Activated CD8-positive, alpha-beta memory T cell treated with anti-CD3 and anti-CD28 coated beads, Interleukin-2, amount 10 ng/mL, durations not matched to agents 7 days and 5 days (primary cell): ENCODE measurements around the gene SLC35G1. TPM values are rescaled to one million over a fixed set of nuclear protein-coding genes. Genes with fewer than 3 reads are reported as not detected.
A peak's percentile ranks its signal among the peaks of the same experiment; 100 is the strongest.

ENCODE experiments used
- ATAC-seq: fragments of 150-1000 bp; cut with Tn5 transposase; one replicate; pipeline ENCODE4 v1.10.0; 2021; ENCODE audit warnings: moderate library complexity
- CTCF ChIA-PET: fragments of 350-600 bp; sonication (Branson Sonifier 250); formaldehyde crosslinking; loops from one replicate; lab custom pipeline; 2021; ENCODE audit warnings: antibody characterized with exemption; lab: Charles Lee
- DNase-seq: peaks from one replicate; pipeline ENCODE4 v3.0.0-alpha.2; 2020
- H3K27ac Mint-ChIP-seq: one replicate; pipeline ENCODE4 v1.8.0; 2021; ENCODE audit warnings: mild to moderate bottlenecking, mixed read lengths
- H3K27me3 Mint-ChIP-seq: one replicate; pipeline ENCODE4 v1.8.0; 2021; ENCODE audit warnings: mixed read lengths
- H3K36me3 Mint-ChIP-seq: one replicate; pipeline ENCODE4 v1.8.0; 2021; ENCODE audit warnings: mild to moderate bottlenecking, mixed read lengths
- H3K4me1 Mint-ChIP-seq: one replicate; pipeline ENCODE4 v1.8.0; 2021; ENCODE audit warnings: mixed read lengths
- H3K4me3 Mint-ChIP-seq: one replicate; pipeline ENCODE4 v1.8.0; 2021; ENCODE audit warnings: mild to moderate bottlenecking, moderate library complexity, mixed read lengths
- H3K9me3 Mint-ChIP-seq: one replicate; pipeline ENCODE4 v1.8.0; 2022; ENCODE audit warnings: low read depth, mixed read lengths
- total RNA-seq, 2 experiments: library from RNA; stranded (reverse); gene quantifications; one replicate each; pipeline ENCODE4 v1.2.3, GENCODE V29; 2021

The SLC35G1 gene
- total RNA-seq = 1 to 10 TPM; 4.1 to 6.1 TPM

GRCh38 chr10:93893646-93894515 lies at the start of gene SLC35G1:
SLC35G1 (plus strand) TSS chr10:93893978; CDS start chr10:93894034, 56 bp downstream.
- peak; percentile 97 for ATAC-seq
- peaks cover 40% of the 10 kb centered on the region for H3K4me1 Mint-ChIP-seq
- CTCF ChIA-PET = interaction anchor here (1.3 to 1.6 kb wide), 3 partner anchors 14 to 79 kb away, joined by 4 read pairs; no protein-coding TSS in a partner anchor

GRCh38 chr10:93844979-93845626 lies 48.7 kb upstream of the SLC35G1 start:
- CTCF ChIA-PET = interaction anchor here (0.9 kb wide), 1 partner anchor 13 kb away, joined by 3 read pairs; no protein-coding TSS in a partner anchor
- peaks cover 1% of the 10 kb centered on the region for H3K27me3 Mint-ChIP-seq
- H3K27ac Mint-ChIP-seq = no peak overlapping the region
- ATAC-seq = no peak
- H3K9me3 Mint-ChIP-seq = no peaks in the 10 kb centered on the region
- H3K36me3 Mint-ChIP-seq = no peaks in the 10 kb centered on the region
- DNase-seq = no peak
- H3K4me3 Mint-ChIP-seq = no peak overlapping the region
- H3K4me1 Mint-ChIP-seq = no peaks in the 10 kb centered on the region

More at GRCh38 chr10:93893646-93894515, at the start of gene SLC35G1:
- Mint-ChIP-seq H3K9me3 (no peaks in the 10 kb centered on the region), H3K27ac (peak within 1 kb of the TSS; percentile 72), H3K27me3 (peaks cover 17% of the 10 kb centered on the region), H3K4me3 (peak within 1 kb of the TSS; percentile 78), H3K36me3 (peaks cover 5% of the 10 kb centered on the region)
- DNase-seq = peak; percentile 80

- no peaks in the 10 kb centered on the region for H3K36me3 Mint-ChIP-seq
- no peak overlapping the region for H3K4me3 Mint-ChIP-seq
- CTCF ChIA-PET = no interaction called here
- no peak overlapping the region for H3K27ac Mint-ChIP-seq
- no peaks in the 10 kb centered on the region for H3K4me1 Mint-ChIP-seq
- DNase-seq (no peak), ATAC-seq (no peak)
- no peaks in the 10 kb centered on the region for H3K9me3 Mint-ChIP-seq
- H3K27me3 Mint-ChIP-seq = peaks cover 9% of the 10 kb centered on the region
These were observed 44.2 kb upstream of the SLC35G1 start for GRCh38 chr10:93849593-93849992.

- CTCF ChIA-PET = no interaction called here
- H3K4me3 Mint-ChIP-seq = no peak overlapping the region
- DNase-seq = no peak
These were observed 43.5 kb upstream of the SLC35G1 start for GRCh38 chr10:93850031-93851015.

GRCh38 chr10:93851169-93851568 lies 42.6 kb upstream of the SLC35G1 start:
- H3K27me3 Mint-ChIP-seq = peaks cover 9% of the 10 kb centered on the region
- H3K9me3 Mint-ChIP-seq = no peaks in the 10 kb centered on the region
- no peaks in the 10 kb centered on the region for H3K36me3 Mint-ChIP-seq
- ATAC-seq (no peak), DNase-seq (no peak)
- no peaks in the 10 kb centered on the region for H3K4me1 Mint-ChIP-seq
- no peak overlapping the region for H3K27ac Mint-ChIP-seq
- H3K4me3 Mint-ChIP-seq = no peak overlapping the region
- CTCF ChIA-PET = no interaction called here

More at GRCh38 chr10:93850031-93851015, 43.5 kb upstream of the SLC35G1 start:
- no peaks in the 10 kb centered on the region for H3K9me3 Mint-ChIP-seq
- no peak for ATAC-seq
- no peaks in the 10 kb centered on the region for H3K4me1 Mint-ChIP-seq
- no peak overlapping the region for H3K27ac Mint-ChIP-seq
- H3K27me3 Mint-ChIP-seq = peaks cover 9% of the 10 kb centered on the region
- no peaks in the 10 kb centered on the region for H3K36me3 Mint-ChIP-seq

GRCh38 chr10:93852476-93853095 lies 41.2 kb upstream of the SLC35G1 start:
- no peak overlapping the region for H3K27ac Mint-ChIP-seq

GRCh38 chr10:93854975-93855374 lies 38.8 kb upstream of the SLC35G1 start:
- CTCF ChIA-PET = no interaction called here
- no peaks in the 10 kb centered on the region for H3K4me1 Mint-ChIP-seq
- no peak for ATAC-seq

More at GRCh38 chr10:93852476-93853095, 41.2 kb upstream of the SLC35G1 start:
- Mint-ChIP-seq H3K9me3 (no peaks in the 10 kb centered on the region), H3K36me3 (no peaks in the 10 kb centered on the region), H3K27me3 (peaks cover 9% of the 10 kb centered on the region), H3K4me1 (no peaks in the 10 kb centered on the region), H3K4me3 (no peak overlapping the region)
- no peak for DNase-seq
- no peak for ATAC-seq
- CTCF ChIA-PET = no interaction called here

GRCh38 chr10:93856349-93857145 lies 37.2 kb upstream of the SLC35G1 start:
- H3K4me3 Mint-ChIP-seq = no peak overlapping the region
- H3K4me1 Mint-ChIP-seq = no peaks in the 10 kb centered on the region
- no peak overlapping the region for H3K27ac Mint-ChIP-seq
- CTCF ChIA-PET = no interaction called here
- no peaks in the 10 kb centered on the region for H3K27me3 Mint-ChIP-seq
- no peaks in the 10 kb centered on the region for H3K9me3 Mint-ChIP-seq
- no peak for DNase-seq
- ATAC-seq = no peak
- H3K36me3 Mint-ChIP-seq = no peaks in the 10 kb centered on the region

More at GRCh38 chr10:93854975-93855374, 38.8 kb upstream of the SLC35G1 start:
- no peak for DNase-seq
- no peak overlapping the region for H3K4me3 Mint-ChIP-seq
- no peaks in the 10 kb centered on the region for H3K9me3 Mint-ChIP-seq
- peaks cover 9% of the 10 kb centered on the region for H3K27me3 Mint-ChIP-seq
- no peaks in the 10 kb centered on the region for H3K36me3 Mint-ChIP-seq
- no peak overlapping the region for H3K27ac Mint-ChIP-seq

GRCh38 chr10:93859049-93859655 lies 34.6 kb upstream of the SLC35G1 start:
- Mint-ChIP-seq H3K9me3 (no peaks in the 10 kb centered on the region), H3K4me1 (no peaks in the 10 kb centered on the region), H3K36me3 (no peaks in the 10 kb centered on the region), H3K27me3 (no peaks in the 10 kb centered on the region), H3K4me3 (no peak overlapping the region), H3K27ac (no peak overlapping the region)
- CTCF ChIA-PET = interaction anchor here (0.8 to 1.5 kb wide), 3 partner anchors 14 to 304 kb away, joined by 3 to 4 read pairs (median 3); no protein-coding TSS in a partner anchor
- no peak for ATAC-seq
- DNase-seq = no peak

- H3K9me3 Mint-ChIP-seq = no peaks in the 10 kb centered on the region
- no peak for ATAC-seq
- CTCF ChIA-PET = no interaction called here
- H3K27me3 Mint-ChIP-seq = peaks cover 5% of the 10 kb centered on the region
- no peak for DNase-seq
- H3K4me1 Mint-ChIP-seq = no peaks in the 10 kb centered on the region
- H3K36me3 Mint-ChIP-seq = no peaks in the 10 kb centered on the region
- no peak overlapping the region for H3K4me3 Mint-ChIP-seq
- no peak overlapping the region for H3K27ac Mint-ChIP-seq
These were observed 32.0 kb upstream of the SLC35G1 start for GRCh38 chr10:93861825-93862224.

GRCh38 chr10:93865794-93866425 lies 27.9 kb upstream of the SLC35G1 start:
- no peak overlapping the region for H3K27ac Mint-ChIP-seq
- no peak overlapping the region for H3K4me3 Mint-ChIP-seq
- DNase-seq (no peak), ATAC-seq (no peak)
- no peaks in the 10 kb centered on the region for H3K36me3 Mint-ChIP-seq
- peaks cover 25% of the 10 kb centered on the region for H3K27me3 Mint-ChIP-seq
- H3K9me3 Mint-ChIP-seq = no peaks in the 10 kb centered on the region
- no peaks in the 10 kb centered on the region for H3K4me1 Mint-ChIP-seq
- CTCF ChIA-PET = no interaction called here
